Right lobe of liver (tissue), 4 donors: ENCODE results near the gene GLIPR2.

ENCODE experiments used
- POLR2A ChIP-seq: fragments of 450-650 bp; IDR thresholded peaks from one replicate; pipeline ENCODE4 v1.6.1; 2017; ENCODE audit warnings: antibody characterized with exemption, mild to moderate bottlenecking
- TF ChIP-seq, protein P1 (sequence below), 4 donors: fragments of 200-600 bp in 3 of 4; fragments of 450-650 bp in 1 of 4; IDR thresholded peaks; one replicate each; pipeline versions ENCODE4 v1.5.1 to v1.8.0; 2016 to 2022; ENCODE audit warnings: antibody characterized with exemption in 4 of 4, mild to moderate bottlenecking in 2 of 4
- donor health status: DM: no; HTN: no; CAD: no.
- donor health status: DM: no; HTN: no; CAD: no.
- donor health status: DM: no; HTN: yes; CAD: no.

DNA sequence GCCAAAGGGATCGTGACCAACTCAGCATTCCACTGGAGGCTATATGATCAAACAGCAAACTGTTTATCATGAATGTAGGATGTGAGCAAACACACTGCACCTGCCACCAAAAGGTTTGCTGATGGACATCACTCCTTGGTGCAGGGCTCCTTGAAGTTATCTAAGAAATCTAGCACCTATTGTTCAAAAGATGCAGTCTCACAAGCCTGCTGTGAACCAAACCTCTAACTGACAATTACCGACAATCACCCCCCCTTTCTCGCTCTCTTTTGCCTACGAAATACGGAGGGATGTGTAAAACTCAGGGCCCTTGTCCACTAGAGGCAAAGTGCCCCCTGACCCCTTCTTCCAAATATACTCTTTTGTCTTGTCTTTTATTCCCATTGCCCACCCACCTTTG is 51.7 kb downstream of the GLIPR2 start:
- TF ChIP-seq, protein P1, sequence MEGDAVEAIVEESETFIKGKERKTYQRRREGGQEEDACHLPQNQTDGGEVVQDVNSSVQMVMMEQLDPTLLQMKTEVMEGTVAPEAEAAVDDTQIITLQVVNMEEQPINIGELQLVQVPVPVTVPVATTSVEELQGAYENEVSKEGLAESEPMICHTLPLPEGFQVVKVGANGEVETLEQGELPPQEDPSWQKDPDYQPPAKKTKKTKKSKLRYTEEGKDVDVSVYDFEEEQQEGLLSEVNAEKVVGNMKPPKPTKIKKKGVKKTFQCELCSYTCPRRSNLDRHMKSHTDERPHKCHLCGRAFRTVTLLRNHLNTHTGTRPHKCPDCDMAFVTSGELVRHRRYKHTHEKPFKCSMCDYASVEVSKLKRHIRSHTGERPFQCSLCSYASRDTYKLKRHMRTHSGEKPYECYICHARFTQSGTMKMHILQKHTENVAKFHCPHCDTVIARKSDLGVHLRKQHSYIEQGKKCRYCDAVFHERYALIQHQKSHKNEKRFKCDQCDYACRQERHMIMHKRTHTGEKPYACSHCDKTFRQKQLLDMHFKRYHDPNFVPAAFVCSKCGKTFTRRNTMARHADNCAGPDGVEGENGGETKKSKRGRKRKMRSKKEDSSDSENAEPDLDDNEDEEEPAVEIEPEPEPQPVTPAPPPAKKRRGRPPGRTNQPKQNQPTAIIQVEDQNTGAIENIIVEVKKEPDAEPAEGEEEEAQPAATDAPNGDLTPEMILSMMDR (IDR thresholded peaks at IDR 0.05) = no peak
- no peak for TF ChIP-seq POLR2A
